HepG2 (cell line): Measurements from ENCODE around the gene PLB1. TPM values are rescaled to one million over a fixed set of nuclear protein-coding genes. Genes with fewer than 3 reads are reported as not detected.

ENCODE experiments used
- ATAC-seq: fragments of 200-7000 bp; cut with Tn5 transposase; 3 replicates; pipeline ENCODE4 v1.9.1; 2020; ENCODE audit warnings: mild to moderate bottlenecking, moderate library complexity
- BruUV-seq: library from RNA; stranded (reverse); fragments of 400-500 nt; replicated peaks from 2 replicates; lab custom pipeline; 2021; lab: Mats Ljungman, UMichigan
- CTCF ChIA-PET: fragments of 300-600 bp; formaldehyde crosslinking; extraction: SDS; loops from one replicate; lab custom pipeline; 2021; ENCODE audit warnings: low total read pairs, inconsistent platforms, low intra/inter-chr PET ratio; lab: Yijun Ruan, JAX
- POLR2A ChIA-PET: fragments of 350-600 bp; sonication (Branson Sonifier 250); formaldehyde crosslinking; loops from one replicate; lab custom pipeline; 2020; ENCODE audit warnings: antibody characterized with exemption, inconsistent platforms; lab: Yijun Ruan, JAX
- DNase-seq: peaks from one replicate; pipeline ENCODE4 v3.0.0-alpha.2; 2015; ENCODE audit warnings: low spot score
- FAIRE-seq: peaks from 3 replicates; lab custom pipeline; 2011; peaks lifted over from hg19 to GRCh38; lab: Jason Lieb, UNC
- H2AFZ ChIP-seq: one replicate; pipeline ENCODE4 v1.6.1; 2011; ENCODE audit warnings: low read length, inconsistent platforms
- H3K27ac ChIP-seq: fragments of 300-600 bp; 3 replicates; pipeline ENCODE4 v1.8.0; 2011; ENCODE audit warnings: mixed run types, mild to moderate bottlenecking, mixed read lengths, low read length, inconsistent platforms; ENCODE audit not compliant: insufficient read depth; ENCODE audit errors: extremely low read length
- H3K27me3 ChIP-seq, 2 experiments: fragments of 200-600 bp in 1 of 2; 2 replicates in 1 of 2; 3 replicates in 1 of 2; pipeline versions ENCODE4 v1.6.0 to v1.8.0; 2011; ENCODE audit warnings: low read length in 2 of 2, mild to moderate bottlenecking in 2 of 2, moderate library complexity in 2 of 2, inconsistent platforms in 1 of 2; ENCODE audit not compliant: insufficient read depth in 2 of 2, control insufficient read depth in 1 of 2
- H3K36me3 ChIP-seq, 2 experiments: fragments of 200-600 bp in 1 of 2; replicated peaks in 1 of 2; 2 replicates in 1 of 2; 3 replicates in 1 of 2; pipeline versions ENCODE4 v1.5.1 to v1.8.0; 2011; ENCODE audit warnings: low read length in 2 of 2, inconsistent platforms in 1 of 2; ENCODE audit not compliant: insufficient read depth in 2 of 2, control insufficient read depth in 1 of 2
- H3K4me1 ChIP-seq: 2 replicates; pipeline ENCODE4 v1.5.1; 2012; ENCODE audit warnings: low read length, inconsistent platforms; ENCODE audit not compliant: insufficient read depth
- H3K4me2 ChIP-seq: 2 replicates; pipeline ENCODE4 v1.6.0; 2011; ENCODE audit warnings: low read depth, low read length, inconsistent platforms
- H3K4me3 ChIP-seq, 3 experiments: fragments of 200-600 bp in 1 of 3; sonication (generic), shearing (Covaris generic) in 1 of 3; replicated peaks in 1 of 3; 2 replicates each; pipeline ENCODE4 v1.5.1; 2011 to 2016; ENCODE audit warnings: low read length in 3 of 3, inconsistent platforms in 2 of 3, low read depth in 2 of 3, mild to moderate bottlenecking in 2 of 3, control low read depth in 1 of 3, mixed read lengths in 1 of 3; ENCODE audit not compliant: insufficient read depth in 1 of 3
- H3K79me2 ChIP-seq: one replicate; pipeline ENCODE4 v1.6.1; 2011; ENCODE audit warnings: low read length, inconsistent platforms; ENCODE audit not compliant: insufficient read depth
- H3K9ac ChIP-seq: 2 replicates; pipeline ENCODE4 v1.6.0; 2011; ENCODE audit warnings: mild to moderate bottlenecking, low read depth, low read length, inconsistent platforms; ENCODE audit not compliant: insufficient read depth
- H3K9me3 ChIP-seq: 2 replicates; pipeline ENCODE4 v1.5.1; 2012; ENCODE audit warnings: mild to moderate bottlenecking, low read length
- H4K20me1 ChIP-seq: 2 replicates; pipeline ENCODE4 v1.6.0; 2011; ENCODE audit warnings: inconsistent platforms, mild to moderate bottlenecking, low read length, moderate library complexity; ENCODE audit not compliant: insufficient read depth
- HNF1B ChIP-seq: sonication (generic); formaldehyde crosslinking; IDR thresholded peaks from 2 replicates; pipeline ENCODE4 v1.5.1; 2020; ENCODE audit warnings: mild to moderate bottlenecking, moderate library complexity, missing genetic modification reagents
- IRX3 ChIP-seq: sonication (generic); formaldehyde crosslinking; IDR thresholded peaks from 2 replicates; pipeline ENCODE4 v1.8.1; 2023; ENCODE audit warnings: mild to moderate bottlenecking, low read depth, missing genetic modification reagents, borderline replicate concordance
- SIX1 ChIP-seq: sonication (generic); formaldehyde crosslinking; IDR thresholded peaks from 2 replicates; pipeline ENCODE4 v1.4.0; 2020; ENCODE audit warnings: missing genetic modification reagents, borderline replicate concordance
- ZNF20 ChIP-seq: sonication (generic); formaldehyde crosslinking; IDR thresholded peaks from 2 replicates; pipeline ENCODE4 v1.4.0; 2020; ENCODE audit warnings: mild to moderate bottlenecking, moderate library complexity, missing genetic modification reagents
- ZNF280B ChIP-seq: sonication (generic); formaldehyde crosslinking; IDR thresholded peaks from 2 replicates; pipeline ENCODE4 v1.5.0; 2020; ENCODE audit warnings: missing genetic modification reagents, mild to moderate bottlenecking, borderline replicate concordance
- ZNF850 ChIP-seq: sonication (generic); formaldehyde crosslinking; conservative IDR thresholded peaks from 2 replicates; pipeline ENCODE4 v1.9.0; 2021; ENCODE audit warnings: mild to moderate bottlenecking, missing genetic modification reagents
- ZXDC ChIP-seq: sonication (generic); formaldehyde crosslinking; IDR thresholded peaks from 2 replicates; pipeline ENCODE4 v1.5.0; 2020; ENCODE audit warnings: mild to moderate bottlenecking, missing genetic modification reagents
- in situ Hi-C: cut with HindIII; loops from 2 replicates; pipeline ENCODE4 v1.10.0; 2017; ENCODE audit warnings: low pct_unique_long_range_greater_than_20kb; ENCODE audit not compliant: extremely low pct_ligation_motif_present
- intact Hi-C: fragments of 100-400 bp; cut with micrococcal nuclease; formaldehyde crosslinking; loops from one replicate; pipeline ENCODE4 v1.10.0; 2022; ENCODE audit not compliant: unreplicated experiment
- polyA plus RNA-seq, 8 experiments: library from polyadenylated mRNA; depleted of rRNA in 3 of 8; stranded (reverse) in 7 of 8; unstranded in 1 of 8; fragments of >200 nt; fragmentation: Illumina TruSeq in 4 of 8; extraction: Trizol in 4 of 8; gene quantifications; 2 replicates each; pipeline versions ENCODE4 v1.2.1 to v1.2.3, GENCODE V29; 2011 to 2016; ENCODE audit warnings: low read depth in 4 of 8, missing spikeins in 1 of 8, mixed read lengths in 1 of 8; ENCODE audit not compliant: insufficient read depth in 1 of 8
- total RNA-seq, 5 experiments: library from RNA; depleted of rRNA; stranded (reverse); fragments of >200 nt; fragmentation: Illumina TruSeq; extraction: Trizol; gene quantifications; 2 replicates each; pipeline ENCODE4 v1.2.3, GENCODE V29; 2016; ENCODE audit warnings: low read depth in 1 of 5

Gene PLB1
- total and polyA plus RNA-seq, 2 of the 13 experiments (the other 11 are each of a cell fraction or from before 2014, with no cell fraction given): 0.20 to 1.8 TPM

DNA sequence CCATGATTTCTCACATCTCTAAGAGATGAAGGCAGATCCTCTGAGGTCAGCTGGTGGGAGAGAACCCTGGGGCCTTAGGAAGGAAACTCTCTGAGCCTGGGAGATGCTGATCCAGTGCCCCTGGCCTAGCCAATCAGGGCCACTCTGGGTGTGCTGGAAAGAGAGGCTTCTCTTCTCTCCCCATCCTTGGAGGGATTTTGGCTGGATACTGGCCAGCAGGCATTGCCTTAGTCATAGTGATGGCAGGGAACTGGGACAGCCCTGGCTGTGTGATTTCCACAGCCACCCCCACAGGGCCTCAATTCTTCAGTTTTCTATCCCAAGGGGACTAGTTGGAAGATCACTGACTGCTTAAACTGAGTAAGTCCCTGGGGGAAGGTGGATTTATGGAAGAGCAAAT lies 26.6 kb upstream of the PLB1 start:
- Histone ChIP-seq H3K9me3 (no peaks in the 10 kb centered on the region), H3K4me2 (no peak overlapping the region), H2AFZ (no peak overlapping the region), H4K20me1 (no peaks in the 10 kb centered on the region), H3K79me2 (no peaks in the 10 kb centered on the region), H3K4me3 (no peak overlapping the region), H3K4me1 (peaks cover 19% of the 10 kb centered on the region), H3K27me3 (peaks cover 1 to 16% of the 10 kb centered on the region in 2 experiments; a peak in 2 of 5 replicates), H3K9ac (no peak overlapping the region), H3K36me3 (no peaks in the 10 kb centered on the region), H3K27ac (no peak overlapping the region)
- in situ Hi-C loops (no loop called here), intact Hi-C loops (no loop called here)
- DNase-seq: no peak
- no TSS peak for BruUV-seq
- TF ChIP-seq ZNF20 (CRISPR knock-in tag) (no peak), ZXDC (no peak), ZNF850 (CRISPR knock-in tag) (no peak), SIX1 (CRISPR knock-in tag) (no peak), IRX3 (CRISPR knock-in tag) (no peak), HNF1B (CRISPR knock-in tag) (no peak), ZNF280B (CRISPR knock-in tag) (no peak)
- no peak for FAIRE-seq
- ChIA-PET CTCF (no interaction called here), POLR2A (no interaction called here)
- no peak for ATAC-seq
